HL-60/S4 treated with retinoic acid at 250 ng/mL for 4 days and 3 days (cell line): ENCODE results near the gene LCN1.

Experiments used
- in situ Hi-C: fragments of 300-500 bp; cut with MboI; formaldehyde crosslinking; loops from 2 replicates; pipeline ENCODE4 v1.7.0; 2022; ENCODE audit warnings: low sequenced_read_pairs

LCN1 gene

DNA sequence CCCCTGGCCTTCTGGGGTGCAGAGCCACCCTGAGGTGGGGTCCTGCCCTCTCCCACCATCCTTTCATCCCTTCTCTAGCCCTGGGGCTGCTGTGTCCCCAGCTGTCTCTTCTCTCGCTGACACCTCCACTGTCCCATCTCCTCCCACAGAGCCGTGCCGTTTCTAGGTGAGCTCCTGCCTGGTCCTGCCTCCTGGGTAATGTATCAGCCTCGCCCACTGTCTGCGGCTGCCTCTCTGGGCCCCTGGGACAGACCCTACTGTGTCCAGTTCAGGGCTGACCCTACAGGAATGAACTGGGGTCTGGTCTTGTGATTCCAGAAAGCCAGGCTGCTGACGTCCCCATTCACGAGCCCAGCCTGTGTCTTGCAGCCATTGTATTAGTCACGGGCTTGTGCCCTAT lies 44.4 kb downstream of the LCN1 start:
- in situ Hi-C loops: no loop called here

- in situ Hi-C loops: no loop called here
These were observed 45.3 kb downstream of the LCN1 start for GRCh38 chr9:135566552-135566951.

GRCh38 chr9:135567311-135567710 lies 46.1 kb downstream of the LCN1 start:
- in situ Hi-C loops: no loop called here

GRCh38 chr9:135568026-135568425 lies 46.8 kb downstream of the LCN1 start:
- in situ Hi-C loops: no loop called here

GRCh38 chr9:135570456-135570855 lies 49.2 kb downstream of the LCN1 start:
- in situ Hi-C loops: no loop called here

GRCh38 chr9:135572233-135572632 lies 51.0 kb downstream of the LCN1 start:
- in situ Hi-C loops: no loop called here

GRCh38 chr9:135573124-135573523 lies 51.9 kb downstream of the LCN1 start:
- in situ Hi-C loops: no loop called here

DNA sequence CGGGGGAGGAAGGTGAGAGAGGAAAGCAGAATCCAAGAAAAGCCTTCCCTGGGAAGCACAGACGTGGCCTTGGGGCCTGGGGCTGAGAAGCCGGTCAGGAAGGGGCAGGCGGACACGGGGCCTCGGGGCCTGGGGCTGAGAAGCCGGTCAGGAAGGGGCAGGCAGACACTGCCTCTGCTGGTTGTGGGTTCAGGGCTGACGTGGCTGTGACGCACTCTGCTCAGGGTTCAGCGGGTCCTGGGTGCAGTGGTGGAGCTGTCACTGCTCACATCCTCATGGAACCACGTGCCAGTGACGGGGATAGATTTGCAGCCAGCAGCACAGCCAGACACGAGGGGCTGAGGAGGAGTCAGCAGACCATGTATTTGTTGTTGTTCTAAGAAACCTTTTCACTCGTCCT lies 53.1 kb downstream of the LCN1 start:
- in situ Hi-C loops: no loop called here

- in situ Hi-C loops: no loop called here
These were observed 53.7 kb downstream of the LCN1 start for GRCh38 chr9:135574943-135575342.
